ENCODE results near the gene SHBG.
A peak's percentile ranks its signal among the peaks of the same experiment; 100 is the strongest.
"Not testable (repeated sequence)": the region's sequence is repeated elsewhere in the genome, so short reads cannot be mapped to it uniquely, and the experiment has no call there.

The SHBG gene

GRCh38 chr17:7612294-7612640 is 17.7 kb upstream of the SHBG start:
- DNase-seq = no peak

GRCh38 chr17:7613769-7614424 is 16.0 kb upstream of the SHBG start:
- DNase-seq = peak; percentile 32

- DNase-seq = peak; percentile 100
Observed at GRCh38 chr17:7614425-7615264, 15.3 kb upstream of the SHBG start, which contains the start of gene FXR2. TSS of gene FXR2 (minus strand) at chr17:7614897. CDS start at chr17:7614532, 365 bp downstream.

- DNase-seq = no peak
Observed at GRCh38 chr17:7615265-7615747, 14.6 kb upstream of the SHBG start.

- DNase-seq = no peak
Observed at GRCh38 chr17:7618608-7619007, 11.3 kb upstream of the SHBG start.

- DNase-seq = no peak
Observed at GRCh38 chr17:7620835-7621234, 9.1 kb upstream of the SHBG start.

- DNase-seq = no peak
Observed at GRCh38 chr17:7623661-7624060, 6.3 kb upstream of the SHBG start.

- DNase-seq = not testable (repeated sequence)
Observed at GRCh38 chr17:7625749-7626148, 4.2 kb upstream of the SHBG start.

- DNase-seq = no peak
Observed at GRCh38 chr17:7626307-7626706, 3.6 kb upstream of the SHBG start.

- DNase-seq = peak; percentile 51
Observed at GRCh38 chr17:7626956-7627249, 3.0 kb upstream of the SHBG start.

GRCh38 chr17:7627250-7628121 is 2.4 kb upstream of the SHBG start, which contains the start of gene SAT2:
TSS of gene SAT2 (minus strand) at chr17:7627821. CDS start at chr17:7627635, 186 bp downstream.
- peak; percentile 95 for DNase-seq

GRCh38 chr17:7631398-7632380 is 1.8 kb downstream of the SHBG start:
- no peak for DNase-seq

- peak; percentile 85 for DNase-seq
Observed at GRCh38 chr17:7632492-7632894, 2.6 kb downstream of the SHBG start.

- no peak for DNase-seq
Observed at GRCh38 chr17:7633093-7633492, 3.2 kb downstream of the SHBG start.

GRCh38 chr17:7634384-7634783 is 4.4 kb downstream of the SHBG start:
- peak; percentile 81 for DNase-seq

GRCh38 chr17:7636163-7636562 is 6.2 kb downstream of the SHBG start:
- DNase-seq = no peak

- no peak for DNase-seq
Observed at GRCh38 chr17:7640783-7641182, 10.8 kb downstream of the SHBG start.

- peak; percentile 26 for DNase-seq
Observed at GRCh38 chr17:7641635-7642034, 11.7 kb downstream of the SHBG start.

- peak; percentile 41 for DNase-seq
Observed at GRCh38 chr17:7644775-7645174, 14.8 kb downstream of the SHBG start.

- DNase-seq = no peak
Observed at GRCh38 chr17:7646457-7646856, 16.5 kb downstream of the SHBG start.

- peak; percentile 67 for DNase-seq
Observed at GRCh38 chr17:7647018-7647417, 17.1 kb downstream of the SHBG start.

GRCh38 chr17:7650509-7651096 is 20.7 kb downstream of the SHBG start, which contains the start of gene ATP1B2:
TSS of gene ATP1B2 (plus strand) at chr17:7650926. CDS start at chr17:7651519, 593 bp downstream.
- peak; percentile 90 for DNase-seq
